ENCODE measurements around the gene UBXN4.
"Not testable (repeated sequence)": the region's sequence is repeated elsewhere in the genome, so short reads cannot be mapped to it uniquely, and the experiment has no call there.

UBXN4 gene, protein sequence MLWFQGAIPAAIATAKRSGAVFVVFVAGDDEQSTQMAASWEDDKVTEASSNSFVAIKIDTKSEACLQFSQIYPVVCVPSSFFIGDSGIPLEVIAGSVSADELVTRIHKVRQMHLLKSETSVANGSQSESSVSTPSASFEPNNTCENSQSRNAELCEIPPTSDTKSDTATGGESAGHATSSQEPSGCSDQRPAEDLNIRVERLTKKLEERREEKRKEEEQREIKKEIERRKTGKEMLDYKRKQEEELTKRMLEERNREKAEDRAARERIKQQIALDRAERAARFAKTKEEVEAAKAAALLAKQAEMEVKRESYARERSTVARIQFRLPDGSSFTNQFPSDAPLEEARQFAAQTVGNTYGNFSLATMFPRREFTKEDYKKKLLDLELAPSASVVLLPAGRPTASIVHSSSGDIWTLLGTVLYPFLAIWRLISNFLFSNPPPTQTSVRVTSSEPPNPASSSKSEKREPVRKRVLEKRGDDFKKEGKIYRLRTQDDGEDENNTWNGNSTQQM

DNA sequence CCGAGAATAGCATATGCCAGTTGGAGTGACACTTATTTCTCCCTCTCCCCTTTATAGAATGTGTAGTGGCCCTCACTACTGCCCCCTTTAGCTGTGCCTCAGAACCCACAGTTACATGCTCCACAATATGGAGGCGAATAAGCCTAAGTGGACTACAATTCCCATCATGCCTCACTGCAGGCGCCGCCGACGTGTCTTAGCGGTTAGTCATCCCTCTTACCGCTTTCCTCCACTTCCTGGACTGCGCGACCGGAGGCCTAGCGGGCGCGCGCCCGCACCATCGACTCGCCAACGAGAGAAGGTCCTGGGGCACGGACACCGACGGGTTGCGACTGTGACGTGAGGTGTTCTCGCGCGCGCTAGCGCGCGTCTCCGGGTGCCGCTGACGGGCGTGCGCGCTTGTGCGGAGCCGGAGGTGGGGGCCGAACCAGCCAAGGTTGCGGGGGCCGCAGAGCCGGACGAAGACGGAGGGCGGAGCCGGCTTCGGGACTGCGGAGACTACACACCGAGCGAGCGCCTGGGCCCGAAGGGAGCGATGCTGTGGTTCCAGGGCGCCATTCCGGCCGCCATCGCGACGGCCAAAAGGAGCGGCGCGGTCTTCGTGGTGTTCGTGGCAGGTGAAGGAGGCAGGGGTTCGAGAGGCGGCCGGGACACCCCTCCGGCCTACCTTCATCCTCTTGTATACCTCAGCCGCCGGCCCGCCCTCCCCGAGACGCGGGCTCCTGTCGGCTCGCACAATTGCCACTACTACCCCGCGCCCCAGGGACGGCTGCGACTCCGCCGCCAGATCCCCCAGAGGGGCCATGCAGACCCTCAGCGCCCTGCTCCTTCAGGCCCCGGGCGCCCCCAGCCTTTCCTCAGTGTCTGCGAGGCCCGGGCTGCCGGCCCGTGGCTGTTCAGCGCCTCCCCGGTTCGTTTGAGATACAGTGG lies at the start of gene UBXN4:
Gene UBXN4, plus strand, starts transcription at position 461 of the 930 bp plus-strand sequence. Its CDS starts 75 bp downstream, at position 536.
- peak; percentile 96 for DNase-seq

DNA sequence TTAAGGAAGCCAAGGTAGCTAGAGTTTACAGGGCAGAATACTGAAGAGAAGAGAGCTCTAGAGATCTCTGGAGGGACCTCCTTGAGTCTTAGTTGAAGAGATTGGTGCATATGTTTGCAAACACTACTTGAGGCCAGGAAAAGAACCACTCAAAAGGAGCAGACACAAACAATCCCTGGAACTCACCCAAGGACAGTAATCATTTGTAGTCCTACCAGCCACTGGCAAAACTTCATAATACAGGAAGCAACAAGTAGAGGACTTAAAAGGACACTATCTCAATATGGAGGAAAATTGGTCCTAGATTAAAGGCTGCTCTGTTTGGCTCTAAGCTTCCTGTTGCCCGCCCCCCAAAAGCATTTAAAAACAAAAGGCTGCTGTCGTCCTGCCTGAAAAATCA lies 46.9 kb upstream of the UBXN4 start:
- DNase-seq, result no peak

DNA sequence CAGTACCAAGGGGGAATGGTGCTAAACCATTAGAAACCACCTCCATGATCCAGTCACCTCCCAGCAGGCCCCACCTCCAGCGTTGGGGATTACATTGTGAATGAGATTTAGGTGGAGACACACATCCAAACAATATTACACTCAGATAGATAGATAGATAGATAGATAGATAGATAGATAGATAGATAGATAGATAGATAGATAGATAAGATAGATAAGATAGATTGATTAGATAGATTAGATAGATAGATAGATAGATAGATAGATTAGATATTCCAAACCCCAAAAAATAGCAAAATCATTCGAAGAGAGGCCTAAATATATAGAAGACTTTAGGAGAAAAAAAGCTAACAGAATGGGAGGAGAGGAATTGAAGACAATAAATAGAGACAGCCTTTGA lies 42.8 kb upstream of the UBXN4 start:
- DNase-seq, result no peak

DNA sequence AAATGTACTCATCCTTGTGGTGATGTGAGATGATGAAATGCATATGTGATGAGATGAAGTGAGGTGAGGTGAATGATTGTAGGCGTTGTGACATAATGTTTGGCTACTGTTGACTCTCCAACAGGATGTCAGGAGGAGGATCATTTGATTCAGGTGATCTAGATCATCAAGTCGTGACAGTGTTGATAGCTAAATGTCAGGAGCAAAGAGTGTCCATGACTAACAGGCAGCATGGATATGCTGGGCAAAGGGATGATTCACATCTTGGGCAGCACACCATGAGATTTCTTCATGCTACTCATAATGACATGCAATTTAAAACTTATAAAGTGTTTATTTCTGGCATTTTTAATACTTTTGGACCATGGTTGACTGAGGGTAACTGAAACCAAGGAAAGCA lies 40.2 kb upstream of the UBXN4 start:
- no peak for DNase-seq

DNA sequence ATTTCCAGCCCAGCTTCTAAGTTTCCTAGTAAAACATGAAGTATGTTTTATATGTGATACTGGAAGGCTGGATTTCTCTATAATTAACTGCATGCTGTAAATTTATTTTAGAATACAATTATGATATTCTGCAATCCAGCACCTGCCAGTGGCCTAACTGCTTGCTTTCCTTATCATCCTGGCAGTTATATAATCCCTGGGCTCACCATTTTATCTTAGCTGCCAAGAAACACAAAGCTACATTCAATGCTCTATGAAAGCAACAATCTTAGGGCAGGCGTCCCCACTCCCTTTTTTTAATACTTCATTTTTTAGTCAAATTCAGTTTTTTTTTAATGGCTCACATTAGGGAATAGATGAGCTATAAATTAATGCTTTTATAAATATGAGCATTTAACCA lies 38.4 kb upstream of the UBXN4 start:
- no peak for DNase-seq

DNA sequence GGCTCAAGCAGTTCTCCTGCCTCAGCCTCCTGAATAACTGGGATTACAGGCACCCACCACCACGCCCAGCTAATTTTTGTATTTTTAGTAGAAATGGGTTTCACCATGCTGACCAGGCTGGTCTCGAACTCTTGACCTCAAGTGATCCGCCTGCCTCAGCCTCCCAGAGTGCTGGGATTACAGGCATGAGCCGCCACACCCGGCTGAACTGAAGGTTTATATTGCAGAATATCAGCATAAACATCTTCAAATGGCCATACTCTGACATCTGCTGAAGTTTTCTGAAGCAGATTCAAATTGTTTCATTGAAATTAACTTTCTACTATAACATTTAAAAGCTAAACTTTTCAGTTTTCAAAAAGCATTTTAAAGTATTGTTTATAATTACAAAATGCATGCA lies 37.6 kb upstream of the UBXN4 start:
- not testable (repeated sequence) for DNase-seq

DNA sequence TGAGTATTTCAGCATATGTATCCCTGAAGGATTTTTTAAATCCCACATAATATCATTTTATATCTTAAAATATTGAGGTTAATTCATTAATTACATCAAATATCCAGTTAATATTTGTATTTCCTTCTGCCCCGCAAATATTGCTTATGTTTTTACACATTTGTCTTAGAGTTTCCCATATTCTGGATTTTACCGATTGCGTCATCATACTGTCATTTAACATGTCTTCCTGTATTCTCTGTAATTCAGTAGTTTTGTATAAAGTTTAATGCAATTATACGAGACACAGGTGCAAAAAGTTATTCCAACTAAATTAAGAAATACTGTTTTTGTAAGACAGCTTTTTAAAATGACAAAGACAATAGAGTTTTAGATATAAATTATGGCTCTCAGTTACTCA lies 33.5 kb upstream of the UBXN4 start:
- no peak for DNase-seq

DNA sequence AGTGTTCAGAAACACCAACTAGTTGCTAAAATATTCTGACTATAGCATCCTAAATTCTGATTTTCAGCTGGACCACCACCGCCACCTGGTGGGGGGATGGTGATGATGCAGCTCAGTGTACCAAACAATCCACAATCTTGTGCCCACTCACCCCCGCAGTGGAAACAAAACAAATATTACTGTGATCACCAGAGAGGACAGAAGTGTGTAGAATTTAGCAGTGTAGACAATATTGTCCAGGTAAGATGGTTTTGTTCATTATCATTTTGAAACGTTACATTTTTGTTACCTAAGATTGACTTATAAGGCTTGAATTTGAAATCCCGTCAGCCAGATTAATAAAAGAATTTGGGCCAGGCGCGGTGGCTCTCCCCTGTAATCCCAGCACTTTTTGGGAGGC lies 31.7 kb upstream of the UBXN4 start:
- DNase-seq, result no peak

DNA sequence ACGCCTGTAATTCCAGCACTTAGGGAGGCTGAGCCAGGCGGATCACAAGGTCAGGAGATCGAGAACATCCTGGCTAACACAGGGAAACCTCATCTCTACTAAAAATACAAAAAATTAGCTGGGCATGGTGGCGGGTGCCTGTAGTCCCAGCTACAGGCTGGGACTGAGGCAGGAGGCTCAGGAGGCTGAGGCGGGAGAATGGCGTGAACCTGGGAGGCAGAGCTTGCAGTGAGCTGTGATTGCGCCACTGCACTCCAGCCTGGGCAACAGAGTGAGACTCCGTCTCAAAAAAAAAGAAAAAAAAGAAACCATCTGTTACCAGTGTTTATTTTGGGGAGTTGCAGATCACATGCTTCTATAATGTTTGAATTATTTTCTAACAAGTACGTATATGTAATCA lies 26.6 kb upstream of the UBXN4 start:
- not testable (repeated sequence) for DNase-seq

DNA sequence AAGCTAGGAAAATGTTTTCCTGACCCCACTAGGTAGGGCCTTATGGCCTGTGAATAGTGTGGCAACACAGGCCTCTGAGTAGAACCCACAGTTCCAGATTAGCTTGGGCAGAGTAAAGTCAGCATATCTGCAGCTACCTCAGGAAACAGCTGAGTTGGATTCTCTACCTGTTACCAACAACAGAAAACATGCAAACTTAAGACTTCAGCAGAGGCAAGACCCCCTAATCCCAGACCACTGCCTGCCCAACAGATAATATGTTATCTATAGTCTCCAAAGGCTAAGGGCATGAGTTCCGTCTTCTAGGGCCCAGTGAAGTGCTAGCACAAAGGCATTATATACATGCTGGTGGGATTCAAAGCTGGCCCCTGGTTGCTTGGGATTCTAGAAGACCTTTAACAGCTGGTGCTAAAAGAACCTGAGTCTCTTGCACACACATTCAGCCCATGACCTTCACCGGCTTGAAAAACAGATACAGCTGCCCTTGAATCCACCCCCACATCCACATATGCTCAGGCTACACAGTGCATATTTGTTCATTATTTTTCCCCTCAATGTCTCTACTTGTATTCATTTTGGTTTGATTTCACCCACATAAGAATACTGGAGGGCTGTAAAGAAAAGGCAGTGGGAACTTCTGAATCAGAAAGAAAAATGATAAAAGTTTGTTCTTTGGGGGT lies 13.5 kb upstream of the UBXN4 start:
- no peak for DNase-seq

DNA sequence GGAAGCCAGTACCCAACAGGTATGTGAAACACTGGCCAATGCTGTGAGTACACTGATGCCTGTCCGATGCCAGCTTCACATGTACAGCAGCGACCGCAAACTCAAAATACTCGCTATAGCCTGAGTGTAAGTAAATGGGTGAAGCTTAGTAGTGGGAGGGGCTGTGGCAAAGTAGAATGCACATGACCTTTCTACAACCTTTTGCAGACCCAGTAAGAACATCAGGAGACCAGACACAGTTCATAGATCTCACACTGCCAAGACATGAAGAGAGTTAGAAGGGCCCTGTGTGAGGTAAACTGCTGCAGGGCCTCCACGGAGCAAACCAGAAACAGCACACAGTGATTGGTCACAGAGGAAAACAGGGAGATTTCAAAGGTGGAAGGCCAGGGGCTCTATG lies 9.1 kb upstream of the UBXN4 start:
- DNase-seq, result no peak

DNA sequence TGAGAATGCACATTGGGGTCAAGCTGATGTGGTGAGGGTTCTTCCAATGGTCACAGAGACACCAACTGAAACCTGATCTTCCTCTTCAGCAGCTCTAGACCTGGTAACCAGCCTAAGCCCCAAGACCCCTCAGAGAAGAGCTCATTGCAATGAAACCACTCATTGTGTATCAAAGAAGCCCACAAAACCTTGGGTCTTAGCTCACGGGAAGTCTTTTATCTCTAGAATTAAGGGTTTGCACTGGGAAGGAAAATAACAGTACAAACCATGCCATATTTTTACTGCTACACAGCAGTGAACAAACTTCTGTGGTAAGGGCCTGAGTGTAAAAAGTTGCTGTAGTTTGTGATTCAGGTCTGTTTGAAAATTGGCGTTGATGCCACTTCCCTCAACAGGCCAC lies 8.6 kb upstream of the UBXN4 start:
- no peak for DNase-seq

DNA sequence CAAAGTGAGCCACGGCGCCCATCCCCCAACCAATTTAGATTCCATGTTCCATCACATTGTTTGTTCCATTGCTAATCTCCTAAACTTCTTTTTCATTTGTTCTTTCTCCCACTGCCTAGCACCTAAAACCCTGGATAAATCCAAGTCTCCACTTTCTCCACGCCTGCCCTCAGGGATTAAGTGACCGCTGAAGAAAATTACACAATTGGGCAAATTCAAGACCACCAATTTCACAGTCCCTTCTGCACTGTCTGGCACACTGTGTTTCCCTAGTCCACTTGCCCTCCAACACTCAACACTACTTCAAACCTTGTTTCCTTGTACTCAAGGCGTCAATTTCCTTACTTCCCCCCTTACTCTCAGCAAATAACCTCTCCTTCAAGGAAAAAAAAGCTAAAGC lies 5.1 kb upstream of the UBXN4 start:
- DNase-seq, result no peak

DNA sequence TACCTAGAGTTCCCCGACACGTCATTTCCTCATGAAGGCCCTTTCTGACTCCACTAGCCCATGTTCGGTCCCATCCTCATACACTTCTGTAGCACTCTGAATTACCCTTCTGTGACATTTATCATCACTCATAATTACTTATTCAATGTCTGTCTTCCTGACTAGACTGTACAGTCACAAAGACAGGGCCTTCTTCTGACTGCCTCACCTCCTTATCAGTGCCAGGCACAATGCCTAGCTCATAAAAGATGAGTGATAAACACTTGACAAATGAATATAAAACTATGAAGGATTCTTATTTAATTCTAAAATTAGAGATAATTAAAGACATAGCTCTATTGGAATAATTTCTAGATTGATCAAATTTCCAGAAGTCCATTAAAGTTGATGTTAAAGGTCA lies 1.4 kb upstream of the UBXN4 start:
- DNase-seq, result no peak

DNA sequence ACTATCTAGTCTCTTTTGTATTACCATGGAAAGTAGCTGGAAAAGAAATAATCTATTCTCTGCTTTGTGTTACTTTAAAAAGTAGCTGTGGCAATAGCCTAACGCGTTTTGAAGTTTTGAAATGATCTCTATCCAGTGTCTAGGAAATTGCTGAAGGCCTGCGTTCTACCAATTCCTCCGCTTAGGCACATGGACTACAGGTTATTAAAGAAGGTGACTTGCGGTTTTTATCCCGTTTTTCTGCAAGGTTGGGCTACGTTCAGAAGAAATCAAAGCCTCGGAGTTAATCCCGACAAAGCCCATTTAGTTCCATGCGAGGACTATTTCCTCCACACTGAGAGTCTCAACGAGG lies 636 bp upstream of the UBXN4 start:
- DNase-seq, result no peak

DNA sequence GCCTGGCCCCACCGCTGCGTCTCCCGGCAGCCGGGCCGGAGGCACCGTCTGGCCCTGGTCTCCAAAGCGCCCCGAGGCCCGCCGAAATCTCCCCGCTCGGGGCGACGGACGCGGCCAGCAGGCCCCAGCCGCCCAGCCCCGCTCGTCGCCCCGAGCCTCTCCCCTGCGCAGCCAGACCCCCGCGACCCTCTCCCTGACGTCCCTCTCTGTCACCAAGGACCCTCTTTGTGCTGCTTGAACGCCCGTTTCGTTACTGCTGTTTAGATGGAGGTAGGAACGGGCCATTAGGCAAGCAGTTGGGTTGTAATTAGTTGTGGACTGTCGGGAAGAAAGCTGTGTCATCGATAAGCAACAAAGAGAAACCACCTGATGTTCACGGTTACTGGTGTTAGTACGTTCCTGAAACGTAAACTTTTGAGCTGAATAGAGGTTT lies 686 bp downstream of the UBXN4 start:
- DNase-seq, result peak; percentile 29

DNA sequence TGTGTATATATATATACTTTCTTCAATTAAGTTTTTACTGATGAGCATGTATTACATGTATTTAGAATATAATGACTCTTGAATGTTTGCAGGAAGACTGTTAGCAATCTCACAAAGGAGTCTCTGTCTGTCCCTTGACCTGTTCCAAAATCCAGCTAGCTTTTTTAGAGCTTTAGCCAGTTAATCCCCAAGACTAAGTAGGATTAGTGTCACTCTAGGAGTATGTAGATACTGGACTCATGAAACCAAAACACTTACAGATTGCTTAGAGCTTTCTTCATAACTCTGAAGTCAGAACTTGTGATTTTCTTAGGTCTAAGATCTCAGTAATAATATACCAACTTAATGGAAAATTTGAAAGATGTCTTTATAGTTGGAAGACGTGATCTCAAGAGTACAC lies 2.2 kb downstream of the UBXN4 start:
- DNase-seq, result no peak

DNA sequence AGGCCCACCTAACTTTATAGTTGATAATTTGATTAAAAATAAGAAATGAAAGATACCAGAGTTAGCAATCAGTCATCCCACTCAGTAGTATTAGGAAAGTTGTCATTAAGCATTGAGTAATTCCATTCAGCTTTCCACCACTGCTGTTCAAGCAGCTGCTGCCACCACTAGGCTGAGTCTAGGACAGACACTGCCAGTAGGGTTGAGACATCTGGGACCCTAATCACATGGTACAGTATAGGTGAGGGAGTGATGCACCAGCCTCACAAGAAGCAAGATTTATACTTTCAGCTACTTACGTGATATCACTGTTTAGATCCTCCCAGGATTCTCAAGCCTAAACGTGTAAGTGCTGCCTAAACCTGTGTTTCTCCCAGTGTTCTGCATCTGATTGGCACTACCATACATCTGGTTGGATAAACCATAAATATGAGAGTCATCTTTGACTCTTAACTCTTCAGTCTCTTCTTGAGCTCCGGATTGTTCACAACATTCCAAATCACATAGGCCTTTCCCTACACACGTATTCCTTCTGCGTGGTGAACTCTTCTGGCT lies 3.2 kb downstream of the UBXN4 start:
- DNase-seq, result no peak

DNA sequence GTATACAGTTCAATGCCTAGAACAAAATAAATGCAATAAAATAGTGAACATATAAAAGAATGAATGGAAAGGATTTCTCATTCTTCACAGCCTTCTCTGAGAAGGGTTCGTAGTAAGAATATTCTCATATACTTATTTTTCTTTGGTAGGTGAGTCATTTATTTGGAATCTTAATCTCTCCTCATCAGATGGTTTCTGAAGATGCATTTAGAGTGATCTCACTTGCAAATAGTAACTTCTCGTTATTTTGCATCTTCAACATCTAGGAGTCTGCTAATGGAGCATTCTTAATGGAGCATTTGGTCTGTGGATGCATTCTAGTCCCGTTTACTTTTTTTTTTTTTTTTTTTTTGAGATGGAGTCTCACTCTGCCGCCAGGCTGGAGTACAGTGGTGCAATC lies 3.9 kb downstream of the UBXN4 start:
- no peak for DNase-seq

DNA sequence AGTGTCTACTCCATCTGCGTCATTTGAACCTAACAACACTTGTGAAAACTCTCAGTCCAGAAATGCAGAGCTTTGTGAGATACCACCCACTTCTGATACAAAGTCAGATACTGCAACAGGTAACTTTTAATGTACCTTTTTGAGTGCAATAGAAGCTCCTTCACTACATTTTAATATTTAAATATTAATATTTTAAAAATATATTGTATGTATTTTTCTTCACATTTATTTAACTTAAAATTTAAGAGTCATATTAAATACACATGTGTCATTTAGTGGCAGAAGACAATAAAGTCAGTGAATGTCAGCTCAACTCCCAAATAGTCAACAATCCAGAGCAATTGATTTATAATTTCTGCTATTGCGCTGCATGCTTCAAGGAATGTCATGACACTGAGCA lies 13.9 kb downstream of the UBXN4 start:
- no peak for DNase-seq

DNA sequence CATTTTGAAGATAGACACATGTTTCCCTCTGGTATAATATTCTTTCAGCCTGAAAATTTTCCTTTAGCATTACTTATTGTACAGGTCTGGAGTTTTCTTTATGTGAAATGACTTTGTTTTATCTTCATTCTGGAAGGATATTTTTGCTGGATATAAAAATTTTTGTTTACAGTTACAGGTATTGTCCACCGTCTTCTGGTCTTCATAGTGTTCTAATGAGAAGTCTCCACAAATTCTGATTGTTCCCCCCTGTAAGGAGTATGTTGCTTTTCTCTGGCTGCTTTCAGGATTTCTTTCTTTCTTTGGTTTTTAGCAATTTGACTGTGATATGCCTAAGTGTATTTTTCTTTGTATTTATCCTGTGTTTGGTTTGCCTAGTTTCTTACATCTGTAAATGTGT lies 15.0 kb downstream of the UBXN4 start:
- no peak for DNase-seq

DNA sequence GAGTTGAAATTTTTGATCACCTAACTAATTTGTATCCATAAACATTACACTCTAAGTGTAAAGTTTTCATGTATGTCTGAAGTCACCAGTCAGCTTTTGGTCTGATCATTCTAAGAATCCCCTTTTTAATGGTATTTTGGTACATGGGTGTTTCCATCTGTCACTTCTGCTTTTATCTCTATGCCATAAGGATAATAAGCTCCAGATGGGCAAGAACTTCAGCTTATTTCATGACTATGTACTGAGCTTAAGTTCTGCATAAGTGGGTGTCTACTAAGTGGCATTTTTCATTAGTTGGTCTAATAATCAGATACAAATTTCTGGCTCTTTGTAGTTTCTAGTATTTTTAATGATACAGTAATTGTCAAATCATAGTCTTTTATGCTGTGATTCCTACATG lies 20.4 kb downstream of the UBXN4 start:
- DNase-seq, result no peak

DNA sequence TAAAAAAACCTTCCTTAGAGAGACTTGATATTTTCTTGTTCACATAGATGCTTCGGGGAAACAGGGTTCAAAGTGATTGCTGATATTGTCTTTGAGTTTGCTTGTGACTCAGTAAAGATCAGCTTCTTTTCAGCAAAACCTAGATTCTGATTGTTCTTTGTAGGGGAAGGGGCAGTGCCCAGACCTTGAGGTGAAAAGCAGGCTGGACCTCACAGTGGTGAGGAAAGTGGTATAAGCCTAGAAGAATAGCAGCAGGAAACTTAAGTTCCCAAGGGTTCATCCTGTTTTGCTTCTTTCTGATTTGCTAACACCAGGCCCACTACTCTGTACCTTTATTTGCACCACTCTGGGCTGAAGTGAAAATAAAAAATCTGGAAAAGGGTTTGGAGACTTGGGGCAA lies 20.9 kb downstream of the UBXN4 start:
- DNase-seq, result no peak
